Endodermal cell (in vitro differentiated cells): ENCODE measurements around the gene SNX3. TPM values are rescaled to one million over a fixed set of nuclear protein-coding genes. Genes with fewer than 3 reads are reported as not detected.

Source experiments
- DNase-seq: peaks from one replicate; pipeline ENCODE4 v3.0.0-alpha.2; 2017
- H3K27ac ChIP-seq: 2 replicates; pipeline ENCODE4 v1.5.1; 2013; ENCODE audit warnings: mild to moderate bottlenecking, low read depth, low read length, moderate library complexity
- H3K27me3 ChIP-seq: 2 replicates; pipeline ENCODE4 v1.6.1; 2013; ENCODE audit warnings: mild to moderate bottlenecking, low read length, moderate library complexity; ENCODE audit not compliant: insufficient read depth, control insufficient read depth, poor library complexity, severe bottlenecking
- H3K36me3 ChIP-seq: 2 replicates; pipeline ENCODE4 v1.7.0; 2013; ENCODE audit warnings: mild to moderate bottlenecking, low read length, moderate library complexity; ENCODE audit not compliant: control insufficient read depth, insufficient read depth
- H3K4me1 ChIP-seq: one replicate; pipeline ENCODE4 v1.7.0; 2013; ENCODE audit warnings: low read length; ENCODE audit not compliant: control insufficient read depth, insufficient read depth
- H3K4me3 ChIP-seq: 2 replicates; pipeline ENCODE4 v1.5.1; 2013; ENCODE audit warnings: mild to moderate bottlenecking, low read length, moderate library complexity
- H3K9ac ChIP-seq: 2 replicates; pipeline ENCODE4 v1.6.1; 2013; ENCODE audit warnings: mild to moderate bottlenecking, low read length, moderate library complexity; ENCODE audit not compliant: poor library complexity, severe bottlenecking; ENCODE audit errors: extremely low read depth
- H3K9me3 ChIP-seq: 2 replicates; pipeline ENCODE4 v1.6.1; 2013; ENCODE audit warnings: mild to moderate bottlenecking, low read length, moderate library complexity; ENCODE audit not compliant: control insufficient read depth
- H3K27ac Mint-ChIP-seq: 2 replicates; pipeline ENCODE4 v1.8.0; 2020; ENCODE audit warnings: mixed read lengths
- H3K27me3 Mint-ChIP-seq: 2 replicates; pipeline ENCODE4 v1.8.0; 2021; ENCODE audit warnings: mild to moderate bottlenecking, mixed read lengths; ENCODE audit not compliant: insufficient read depth
- H3K36me3 Mint-ChIP-seq: 2 replicates; pipeline ENCODE4 v1.8.0; 2020; ENCODE audit warnings: low read depth, mixed read lengths
- H3K4me1 Mint-ChIP-seq: 2 replicates; pipeline ENCODE4 v1.8.0; 2020; ENCODE audit warnings: mixed read lengths
- H3K4me3 Mint-ChIP-seq: 2 replicates; pipeline ENCODE4 v1.8.0; 2020; ENCODE audit warnings: mild to moderate bottlenecking, moderate library complexity, mixed read lengths
- H3K9me3 Mint-ChIP-seq: 2 replicates; pipeline ENCODE4 v1.8.0; 2020; ENCODE audit warnings: mild to moderate bottlenecking, mixed read lengths
- WGBS, 2 experiments: methylation state at CpG; one replicate each; pipeline versions ENCODE4 v1.1.5 to v1.1.7; 2013; ENCODE audit warnings: missing lambda C conversion rate in 2 of 2, mixed read lengths in 1 of 2; ENCODE audit not compliant: insufficient coverage in 1 of 2, insufficient read length in 1 of 2; 5-methylcytosine and 5-hydroxymethylcytosine counted together
- total RNA-seq, 2 donors: library from RNA; stranded (reverse); fragmentation: NEBNext Ultra II Directional in 1 of 2; extraction: Animal tissue kit (Norgen Biotek cat#: 25700) in 1 of 2; gene quantifications; 2 replicates in 1 of 2; 3 replicates in 1 of 2; pipeline ENCODE4 v1.2.1, GENCODE V29; 2021
- TF ChIP-seq, protein P1 (sequence below): fragments of 200-600 bp; sonication (generic); conservative IDR thresholded peaks from 2 replicates; pipeline ENCODE4 v1.5.0; 2021; ENCODE audit warnings: antibody characterized with exemption, mild to moderate bottlenecking

Gene SNX3
- total RNA-seq, 2 donors from 2014 or later, result 79.2 TPM

DNA sequence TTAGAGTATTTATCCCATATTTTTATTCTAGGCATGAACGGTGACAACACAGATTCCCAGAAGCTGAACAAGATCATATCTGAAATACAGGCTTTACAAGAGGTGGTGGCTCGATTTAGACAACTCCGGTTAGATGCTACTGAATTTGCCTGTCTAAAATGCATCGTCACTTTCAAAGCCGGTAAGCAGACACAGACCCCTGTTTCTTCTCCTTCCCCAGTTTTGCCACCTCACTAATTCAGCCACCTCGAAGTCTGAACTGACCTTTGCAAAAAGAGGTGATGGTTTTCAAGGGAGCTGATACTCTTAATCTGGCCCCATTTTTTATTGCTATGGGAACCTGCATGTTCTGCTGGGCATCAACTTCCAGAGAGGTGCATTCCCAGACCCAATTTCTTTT lies 80.1 kb downstream of the SNX3 start:
- Histone ChIP-seq H3K27ac (no peak overlapping the region), H3K27me3 (peaks cover 85% of the 10 kb centered on the region), H3K4me3 (no peak overlapping the region), H3K36me3 (no peaks in the 10 kb centered on the region), H3K4me1 (no peaks in the 10 kb centered on the region), H3K9me3 (no peaks in the 10 kb centered on the region), H3K9ac (no peak overlapping the region)
- H3K27ac Mint-ChIP-seq, result no peak overlapping the region
- H3K4me3 Mint-ChIP-seq, result no peak overlapping the region
- no peak for DNase-seq
- H3K9me3 Mint-ChIP-seq, result no peaks in the 10 kb centered on the region
- H3K36me3 Mint-ChIP-seq, result no peaks in the 10 kb centered on the region
- peaks cover 7% of the 10 kb centered on the region for H3K4me1 Mint-ChIP-seq
- H3K27me3 Mint-ChIP-seq, result peaks cover 92% of the 10 kb centered on the region
- WGBS, 2 experiments, result 85 to 87% methylated on average over 4 to 6 of the region's 6 CpGs
- TF ChIP-seq, protein P1, sequence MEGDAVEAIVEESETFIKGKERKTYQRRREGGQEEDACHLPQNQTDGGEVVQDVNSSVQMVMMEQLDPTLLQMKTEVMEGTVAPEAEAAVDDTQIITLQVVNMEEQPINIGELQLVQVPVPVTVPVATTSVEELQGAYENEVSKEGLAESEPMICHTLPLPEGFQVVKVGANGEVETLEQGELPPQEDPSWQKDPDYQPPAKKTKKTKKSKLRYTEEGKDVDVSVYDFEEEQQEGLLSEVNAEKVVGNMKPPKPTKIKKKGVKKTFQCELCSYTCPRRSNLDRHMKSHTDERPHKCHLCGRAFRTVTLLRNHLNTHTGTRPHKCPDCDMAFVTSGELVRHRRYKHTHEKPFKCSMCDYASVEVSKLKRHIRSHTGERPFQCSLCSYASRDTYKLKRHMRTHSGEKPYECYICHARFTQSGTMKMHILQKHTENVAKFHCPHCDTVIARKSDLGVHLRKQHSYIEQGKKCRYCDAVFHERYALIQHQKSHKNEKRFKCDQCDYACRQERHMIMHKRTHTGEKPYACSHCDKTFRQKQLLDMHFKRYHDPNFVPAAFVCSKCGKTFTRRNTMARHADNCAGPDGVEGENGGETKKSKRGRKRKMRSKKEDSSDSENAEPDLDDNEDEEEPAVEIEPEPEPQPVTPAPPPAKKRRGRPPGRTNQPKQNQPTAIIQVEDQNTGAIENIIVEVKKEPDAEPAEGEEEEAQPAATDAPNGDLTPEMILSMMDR, result no peak

DNA sequence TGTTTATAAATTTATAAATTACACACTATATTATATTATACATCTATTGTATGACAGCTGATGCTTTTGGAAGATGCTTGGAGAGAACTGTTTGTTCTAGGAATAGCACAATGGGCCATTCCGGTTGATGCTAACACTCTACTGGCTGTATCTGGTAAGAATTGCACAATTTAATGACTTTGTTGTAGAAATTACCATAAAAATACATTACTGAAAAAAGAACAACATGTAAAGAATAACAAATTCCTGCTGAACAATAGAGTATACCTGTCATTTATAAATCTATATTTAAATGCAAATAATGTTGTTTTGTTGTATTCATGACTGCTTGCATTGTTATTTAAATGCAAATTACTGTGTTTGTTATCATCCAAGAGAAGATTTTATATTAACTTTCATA lies 80.6 kb downstream of the SNX3 start:
- DNase-seq, result no peak
- Mint-ChIP-seq H3K36me3 (no peaks in the 10 kb centered on the region), H3K27me3 (peaks cover 92% of the 10 kb centered on the region), H3K9me3 (no peaks in the 10 kb centered on the region), H3K4me1 (peaks cover 8% of the 10 kb centered on the region), H3K4me3 (no peak overlapping the region), H3K27ac (no peak overlapping the region)
- peaks cover 85% of the 10 kb centered on the region for H3K27me3 ChIP-seq
- no peak overlapping the region for H3K9ac ChIP-seq
- no peak overlapping the region for H3K27ac ChIP-seq
- H3K36me3 ChIP-seq, result no peaks in the 10 kb centered on the region
- H3K4me3 ChIP-seq, result no peak overlapping the region
- H3K9me3 ChIP-seq, result no peaks in the 10 kb centered on the region
- TF ChIP-seq, protein P1, result no peak
- no peaks in the 10 kb centered on the region for H3K4me1 ChIP-seq
- WGBS, 2 experiments, result 41% methylated on average over 1 of the region's 1 CpG; no CpG with 5 or more reads in 1 of the 2 experiments

DNA sequence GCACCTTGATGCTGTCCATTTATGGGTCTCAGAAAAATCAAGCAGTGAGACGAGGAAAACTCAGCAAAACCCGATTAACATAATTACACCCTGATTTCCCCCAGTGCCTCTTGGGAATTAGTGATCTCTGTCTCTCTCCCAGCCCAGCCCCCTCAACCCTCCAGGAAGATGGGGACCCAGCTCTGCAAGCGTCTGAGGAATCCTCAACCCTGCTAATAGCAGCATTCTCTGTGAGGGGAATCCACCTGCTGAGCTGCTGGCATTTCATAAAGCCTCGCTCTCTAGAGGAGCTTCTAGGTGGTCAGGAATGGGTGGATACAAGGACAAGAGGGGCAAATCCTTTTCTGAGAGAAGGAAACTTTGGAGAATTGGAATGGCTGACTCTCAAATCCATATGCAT lies 81.1 kb downstream of the SNX3 start:
- Histone ChIP-seq H3K27ac (no peak overlapping the region), H3K4me1 (no peaks in the 10 kb centered on the region), H3K27me3 (peaks cover 85% of the 10 kb centered on the region), H3K36me3 (no peaks in the 10 kb centered on the region), H3K9me3 (no peaks in the 10 kb centered on the region), H3K4me3 (no peak overlapping the region), H3K9ac (no peak overlapping the region)
- WGBS, 2 experiments, result 15% methylated on average over 4 of the region's 4 CpGs; no CpG with 5 or more reads in 1 of the 2 experiments
- TF ChIP-seq, protein P1, result no peak
- peaks cover 8% of the 10 kb centered on the region for H3K4me1 Mint-ChIP-seq
- H3K4me3 Mint-ChIP-seq, result no peak overlapping the region
- H3K27ac Mint-ChIP-seq, result no peak overlapping the region
- H3K9me3 Mint-ChIP-seq, result no peaks in the 10 kb centered on the region
- no peaks in the 10 kb centered on the region for H3K36me3 Mint-ChIP-seq
- DNase-seq, result no peak
- peaks cover 93% of the 10 kb centered on the region for H3K27me3 Mint-ChIP-seq
